Skeletal muscle satellite cell (primary cell): ENCODE results near the gene CALHM1.

Experiments used
- H3K27me3 ChIP-seq: 2 replicates; pipeline ENCODE4 v1.7.0; 2013; ENCODE audit warnings: low read length; ENCODE audit not compliant: control insufficient read depth, insufficient read depth
- H3K36me3 ChIP-seq: 2 replicates; pipeline ENCODE4 v1.7.0; 2013; ENCODE audit warnings: mild to moderate bottlenecking, control low read depth, low read length; ENCODE audit not compliant: insufficient read depth
- H3K4me1 ChIP-seq: 2 replicates; pipeline ENCODE4 v1.7.0; 2013; ENCODE audit warnings: low read length; ENCODE audit not compliant: control insufficient read depth, insufficient read depth
- H3K4me2 ChIP-seq: 2 replicates; pipeline ENCODE4 v1.7.0; 2013; ENCODE audit warnings: mild to moderate bottlenecking, low read length
- H3K4me3 ChIP-seq: 2 replicates; pipeline ENCODE4 v1.7.0; 2013; ENCODE audit warnings: low read length
- H3K9ac ChIP-seq: 2 replicates; pipeline ENCODE4 v1.7.0; 2013; ENCODE audit warnings: mild to moderate bottlenecking, low read depth, low read length, moderate library complexity
- H3K9me3 ChIP-seq: replicated peaks from 2 replicates; pipeline ENCODE4 v1.7.0; 2013; ENCODE audit warnings: mild to moderate bottlenecking, control low read depth, low read length

The CALHM1 gene

DNA sequence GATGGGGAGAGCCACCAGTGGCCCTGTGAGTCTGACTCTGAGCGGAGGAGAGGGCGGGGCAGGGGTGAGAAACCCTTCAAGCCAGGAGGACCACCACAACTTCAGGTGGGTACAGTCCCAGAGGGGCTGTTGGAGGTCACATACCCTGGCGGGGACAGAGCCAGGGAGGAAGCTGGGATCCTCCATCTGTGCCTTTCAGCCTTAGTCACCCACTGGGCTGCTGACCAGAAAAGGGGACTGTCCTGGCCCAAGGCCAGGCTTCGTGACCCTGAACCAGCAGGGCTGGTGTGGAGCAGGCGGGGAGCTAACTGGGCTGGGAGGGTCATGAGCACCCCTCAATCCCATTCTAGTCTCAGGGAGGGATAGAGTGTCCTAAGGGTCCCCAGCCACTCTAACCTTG, 21.8 kb upstream of the CALHM1 start:
- Histone ChIP-seq H3K4me1 (peaks cover 8% of the 10 kb centered on the region), H3K9me3 (no peaks in the 10 kb centered on the region), H3K4me2 (no peak overlapping the region), H3K27me3 (no peaks in the 10 kb centered on the region), H3K9ac (no peak overlapping the region), H3K36me3 (no peaks in the 10 kb centered on the region), H3K4me3 (no peak overlapping the region)

DNA sequence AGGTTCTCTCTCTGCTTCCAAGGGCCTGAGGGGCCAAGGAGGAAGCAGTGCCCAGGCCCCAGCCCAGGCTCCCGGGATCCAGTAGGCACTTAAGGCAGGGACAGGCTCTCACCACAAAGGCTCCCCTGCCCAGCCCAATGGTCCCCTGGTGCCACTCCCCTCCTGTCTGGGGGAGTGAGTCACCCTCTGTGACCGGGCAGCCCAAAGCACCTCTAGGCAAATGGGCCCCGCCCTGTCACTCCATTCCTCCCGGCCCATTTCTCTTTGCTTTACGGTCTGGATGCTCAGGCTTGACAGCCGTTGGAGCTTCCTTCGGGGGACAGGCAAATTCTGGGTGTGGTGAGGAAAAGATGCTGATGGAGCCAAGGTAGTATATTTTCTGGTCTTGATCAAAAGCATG, 20.4 kb upstream of the CALHM1 start, which contains the start of gene CALHM3:
CALHM3 (minus strand) TSS at position 106 of the 400 bp plus-strand sequence. CDS start 208 bp downstream, outside the sequence.
- Histone ChIP-seq H3K4me1 (peaks cover 8% of the 10 kb centered on the region), H3K9ac (no peak within 1 kb of the TSS), H3K4me3 (no peak within 1 kb of the TSS), H3K27me3 (no peaks in the 10 kb centered on the region), H3K36me3 (no peaks in the 10 kb centered on the region), H3K4me2 (no peak within 1 kb of the TSS), H3K9me3 (no peaks in the 10 kb centered on the region)

- Histone ChIP-seq H3K36me3 (no peaks in the 10 kb centered on the region), H3K9me3 (no peaks in the 10 kb centered on the region), H3K4me3 (no peak overlapping the region), H3K4me2 (no peak overlapping the region), H3K4me1 (peaks cover 8% of the 10 kb centered on the region), H3K27me3 (no peaks in the 10 kb centered on the region), H3K9ac (no peak overlapping the region)
Measured at GRCh38 chr10:103478671-103479070, 20.0 kb upstream of the CALHM1 start.

- Histone ChIP-seq H3K9ac (no peak overlapping the region), H3K4me2 (no peak overlapping the region), H3K9me3 (no peaks in the 10 kb centered on the region), H3K27me3 (no peaks in the 10 kb centered on the region), H3K4me1 (peaks cover 14% of the 10 kb centered on the region), H3K4me3 (no peak overlapping the region), H3K36me3 (no peaks in the 10 kb centered on the region)
Measured at GRCh38 chr10:103476046-103476768, 17.5 kb upstream of the CALHM1 start.

DNA sequence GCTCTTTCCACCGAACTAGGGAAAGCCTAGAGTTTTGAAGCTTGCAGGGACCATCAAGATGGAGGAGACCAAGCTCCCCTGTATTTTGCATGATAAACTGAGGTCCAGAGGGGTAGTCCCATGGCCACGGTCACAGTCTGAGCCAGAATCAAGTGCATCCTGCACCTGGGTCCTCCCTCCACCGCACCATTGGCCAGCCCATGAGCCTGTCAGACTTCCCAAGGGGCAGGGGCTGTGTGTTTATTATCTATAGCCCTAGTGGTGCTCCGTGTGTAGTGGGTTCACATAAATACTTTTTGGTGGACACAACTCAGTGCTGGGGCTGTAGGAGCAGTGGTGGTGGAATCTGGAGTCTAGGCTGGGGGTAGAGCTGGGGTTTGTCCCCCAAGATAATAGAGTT, 16.7 kb upstream of the CALHM1 start:
- Histone ChIP-seq H3K4me1 (peaks cover 10% of the 10 kb centered on the region), H3K27me3 (no peaks in the 10 kb centered on the region), H3K36me3 (no peaks in the 10 kb centered on the region)

GRCh38 chr10:103474077-103474476, 15.4 kb upstream of the CALHM1 start:
- Histone ChIP-seq H3K9me3 (no peaks in the 10 kb centered on the region), H3K4me3 (no peak overlapping the region), H3K36me3 (no peaks in the 10 kb centered on the region), H3K9ac (no peak overlapping the region), H3K4me2 (no peak overlapping the region), H3K4me1 (peaks cover 7% of the 10 kb centered on the region), H3K27me3 (peaks cover 6% of the 10 kb centered on the region)

More for the DNA sequence above, 16.7 kb upstream of the CALHM1 start:
- Histone ChIP-seq H3K4me3 (no peak overlapping the region), H3K9me3 (no peaks in the 10 kb centered on the region), H3K4me2 (no peak overlapping the region), H3K9ac (no peak overlapping the region)

DNA sequence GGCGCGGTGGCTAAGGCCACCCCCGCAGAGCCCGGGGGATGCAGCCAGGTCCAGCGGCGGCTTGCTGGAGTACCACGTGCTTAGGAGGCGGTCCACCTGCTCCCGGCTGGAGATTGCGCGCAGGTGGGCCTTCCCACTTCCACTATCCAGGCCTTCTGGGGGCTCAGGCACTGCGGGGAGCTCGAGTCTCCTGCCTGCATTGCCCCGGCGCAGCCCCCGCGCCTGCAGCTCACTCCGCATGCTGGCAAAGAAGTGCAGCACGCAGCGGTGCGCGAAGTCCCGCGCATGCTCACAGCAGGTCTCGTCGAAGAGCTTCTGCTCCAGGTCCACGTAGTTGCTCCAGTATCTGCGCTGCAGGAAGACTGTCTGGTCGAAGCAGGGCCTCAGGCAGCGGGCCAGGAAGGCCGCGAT, 14.6 kb upstream of the CALHM1 start:
- Histone ChIP-seq H3K4me2 (no peak overlapping the region), H3K4me1 (peaks cover 7% of the 10 kb centered on the region), H3K9me3 (no peaks in the 10 kb centered on the region), H3K4me3 (no peak overlapping the region), H3K36me3 (no peaks in the 10 kb centered on the region), H3K9ac (no peak overlapping the region), H3K27me3 (peaks cover 8% of the 10 kb centered on the region)

GRCh38 chr10:103472005-103472404, 13.3 kb upstream of the CALHM1 start:
- H3K4me3 ChIP-seq, result no peak overlapping the region
- H3K36me3 ChIP-seq, result no peaks in the 10 kb centered on the region
- H3K9me3 ChIP-seq, result no peaks in the 10 kb centered on the region
- H3K4me2 ChIP-seq, result no peak overlapping the region
- peaks cover 7% of the 10 kb centered on the region for H3K4me1 ChIP-seq
- H3K27me3 ChIP-seq, result peaks cover 8% of the 10 kb centered on the region
- no peak overlapping the region for H3K9ac ChIP-seq

- Histone ChIP-seq H3K27me3 (peaks cover 11% of the 10 kb centered on the region), H3K9ac (no peak overlapping the region), H3K9me3 (no peaks in the 10 kb centered on the region), H3K36me3 (no peaks in the 10 kb centered on the region), H3K4me1 (peaks cover 7% of the 10 kb centered on the region), H3K4me3 (no peak overlapping the region), H3K4me2 (peak overlapping the region; percentile 20)
Measured at GRCh38 chr10:103470761-103471653, 12.3 kb upstream of the CALHM1 start.

GRCh38 chr10:103469201-103469600, 10.5 kb upstream of the CALHM1 start:
- Histone ChIP-seq H3K9ac (no peak overlapping the region), H3K4me2 (no peak overlapping the region), H3K4me1 (peaks cover 7% of the 10 kb centered on the region), H3K4me3 (no peak overlapping the region), H3K9me3 (no peaks in the 10 kb centered on the region), H3K36me3 (no peaks in the 10 kb centered on the region), H3K27me3 (peaks cover 18% of the 10 kb centered on the region)

- Histone ChIP-seq H3K4me1 (peaks cover 7% of the 10 kb centered on the region), H3K4me3 (no peak overlapping the region), H3K9me3 (no peaks in the 10 kb centered on the region), H3K4me2 (no peak overlapping the region), H3K36me3 (no peaks in the 10 kb centered on the region), H3K9ac (no peak overlapping the region), H3K27me3 (peaks cover 23% of the 10 kb centered on the region)
Measured at GRCh38 chr10:103467406-103467805, 8.7 kb upstream of the CALHM1 start.
